HG02870 (cell line): ENCODE data around the gene DEF6.
"Not testable (repeated sequence)": the region's sequence is repeated elsewhere in the genome, so short reads cannot be mapped to it uniquely, and the experiment has no call there.

Experiments
- ATAC-seq: cut with Tn5 transposase; IDR thresholded peaks from one replicate; pipeline ENCODE4 v1.9.1; 2021; ENCODE audit warnings: mild to moderate bottlenecking, moderate library complexity; ENCODE audit not compliant: unreplicated experiment

DEF6 gene

DNA sequence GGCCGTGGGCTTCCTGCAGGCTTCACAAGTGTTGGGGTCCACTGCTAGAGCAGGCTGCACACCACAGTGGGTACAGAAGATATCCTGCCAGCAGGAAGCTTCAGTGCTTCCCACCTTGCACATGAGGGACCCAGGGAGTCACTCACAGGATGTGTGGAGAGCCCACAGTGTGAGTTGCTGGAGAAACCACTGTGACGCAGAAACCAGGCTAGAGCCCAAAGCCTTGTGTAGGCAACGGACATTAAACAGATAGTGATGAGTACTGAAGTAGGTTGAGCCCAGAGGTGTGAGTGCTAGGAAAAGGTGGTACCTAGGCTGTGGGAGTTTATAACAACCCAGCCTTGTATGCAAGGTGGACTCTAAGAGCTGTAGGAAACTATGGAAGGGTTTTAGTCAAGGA is 18.9 kb upstream of the DEF6 start:
- no peak for ATAC-seq

GRCh38 chr6:35280903-35281302 is 16.7 kb upstream of the DEF6 start:
- no peak for ATAC-seq

- ATAC-seq = no peak
Observed at GRCh38 chr6:35282472-35282871, 15.1 kb upstream of the DEF6 start.

GRCh38 chr6:35283361-35283760 is 14.3 kb upstream of the DEF6 start:
- no peak for ATAC-seq

GRCh38 chr6:35287671-35288396 is 9.8 kb upstream of the DEF6 start:
- ATAC-seq = no peak

- no peak for ATAC-seq
Observed at GRCh38 chr6:35288834-35289233, 8.8 kb upstream of the DEF6 start.

DNA sequence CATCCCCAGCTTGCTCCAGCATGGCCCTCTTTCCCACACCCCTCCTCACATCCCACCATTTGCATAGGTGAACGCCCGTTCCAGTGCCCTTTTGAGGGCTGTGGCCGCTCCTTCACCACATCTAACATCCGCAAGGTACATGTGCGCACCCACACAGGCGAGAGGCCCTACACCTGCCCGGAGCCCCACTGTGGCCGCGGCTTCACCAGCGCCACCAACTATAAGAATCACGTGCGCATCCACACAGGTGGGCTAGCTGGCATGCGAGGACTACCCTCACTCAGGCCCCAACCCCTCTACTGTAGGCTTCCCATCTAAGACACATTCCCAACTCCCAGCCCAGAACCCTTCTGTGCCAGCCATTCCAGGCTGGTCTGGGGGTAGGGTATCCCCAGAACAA is 6.1 kb upstream of the DEF6 start:
- ATAC-seq = no peak

- no peak for ATAC-seq
Observed at GRCh38 chr6:35292494-35292893, 5.1 kb upstream of the DEF6 start.

DNA sequence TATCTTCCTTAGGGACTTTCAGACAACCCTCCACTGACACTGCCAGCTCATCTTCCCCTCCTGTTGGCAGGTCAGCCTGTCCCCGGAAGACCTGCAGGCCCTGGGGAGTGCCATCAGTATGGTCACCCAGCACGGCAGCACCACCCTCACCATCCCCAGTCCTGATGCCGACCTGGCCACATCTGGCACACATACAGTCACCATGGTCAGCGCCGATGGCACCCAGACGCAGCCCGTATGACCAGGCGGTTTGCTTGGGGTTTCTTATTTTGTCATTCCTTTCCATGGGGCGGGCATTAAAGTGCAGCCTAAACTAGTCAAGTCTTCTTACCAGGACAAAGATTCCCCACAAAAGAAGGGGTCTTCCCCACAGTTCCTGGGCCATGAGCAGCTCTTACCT is 3.9 kb upstream of the DEF6 start:
- no peak for ATAC-seq

DNA sequence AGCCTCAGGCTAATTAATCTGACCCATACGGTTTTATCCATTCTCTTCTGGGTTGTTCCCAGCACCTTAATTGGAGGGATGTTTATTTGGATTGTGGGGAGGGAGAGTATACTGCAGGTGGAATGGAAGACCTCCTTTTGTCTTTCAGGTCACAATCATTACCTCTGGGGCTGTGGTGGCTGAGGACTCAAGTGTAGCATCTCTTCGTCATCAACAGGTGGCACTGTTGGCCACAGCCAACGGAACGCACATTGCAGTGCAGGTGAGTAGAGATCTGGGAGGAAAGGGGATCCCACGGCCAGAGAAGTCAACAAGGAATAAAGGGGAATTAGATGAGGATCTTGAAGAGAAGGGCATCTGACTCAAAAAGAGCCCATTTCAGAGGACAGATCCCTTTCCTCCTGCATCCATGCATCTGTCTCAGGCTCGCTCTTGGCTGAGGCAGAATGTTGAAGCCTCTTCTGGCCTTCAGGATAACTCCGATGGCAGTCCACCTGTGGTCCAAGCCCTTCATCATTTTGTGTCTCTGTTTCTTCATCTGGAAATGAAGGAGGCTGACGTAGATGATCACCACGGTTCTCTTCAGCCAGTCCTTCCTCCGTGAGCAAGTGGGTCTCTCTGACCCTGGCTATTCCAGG is 3.2 kb upstream of the DEF6 start:
- no peak for ATAC-seq

- ATAC-seq = no peak
Observed at GRCh38 chr6:35295036-35295435, 2.6 kb upstream of the DEF6 start.

DNA sequence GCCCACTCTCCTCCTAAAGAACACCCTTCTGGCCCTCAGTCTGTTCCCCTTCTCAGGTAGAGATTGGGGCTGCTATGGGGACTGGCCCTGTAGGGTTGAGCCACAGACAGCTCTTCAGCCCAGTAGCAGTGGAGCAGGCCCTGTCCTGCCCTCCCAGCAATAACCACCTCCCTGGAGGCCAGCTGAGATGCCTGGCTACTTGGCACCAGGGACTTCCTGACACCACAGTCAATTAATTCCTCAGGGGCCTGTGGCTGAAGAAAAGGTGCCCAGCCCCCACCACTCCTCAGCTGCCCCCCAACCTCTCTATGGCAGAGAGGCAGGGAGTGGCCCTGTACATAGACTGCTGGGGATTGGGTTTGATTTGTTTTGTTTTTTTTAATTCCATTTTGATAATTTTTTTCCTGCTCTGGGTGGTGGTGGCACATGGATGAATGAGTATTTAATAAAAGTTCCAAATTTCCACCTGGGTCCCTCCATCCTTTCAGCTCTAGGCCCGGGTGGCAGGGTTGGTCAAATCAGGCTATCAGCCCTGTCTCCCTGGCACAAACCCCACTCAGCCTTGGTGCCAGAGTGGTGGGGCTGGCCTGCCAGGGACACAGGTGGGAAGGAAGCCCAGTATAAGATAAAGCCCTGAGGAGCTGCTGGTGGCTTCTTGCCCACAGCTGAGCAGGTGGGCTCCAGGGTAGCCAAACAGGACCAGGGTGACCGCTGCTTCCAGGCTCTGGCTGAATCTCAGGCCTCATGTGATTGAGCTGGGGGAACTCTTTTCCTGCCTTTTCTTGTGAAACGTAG is 1.9 kb upstream of the DEF6 start:
- ATAC-seq = no peak

- ATAC-seq = no peak
Observed at GRCh38 chr6:35296931-35297600, 552 bp upstream of the DEF6 start.

DNA sequence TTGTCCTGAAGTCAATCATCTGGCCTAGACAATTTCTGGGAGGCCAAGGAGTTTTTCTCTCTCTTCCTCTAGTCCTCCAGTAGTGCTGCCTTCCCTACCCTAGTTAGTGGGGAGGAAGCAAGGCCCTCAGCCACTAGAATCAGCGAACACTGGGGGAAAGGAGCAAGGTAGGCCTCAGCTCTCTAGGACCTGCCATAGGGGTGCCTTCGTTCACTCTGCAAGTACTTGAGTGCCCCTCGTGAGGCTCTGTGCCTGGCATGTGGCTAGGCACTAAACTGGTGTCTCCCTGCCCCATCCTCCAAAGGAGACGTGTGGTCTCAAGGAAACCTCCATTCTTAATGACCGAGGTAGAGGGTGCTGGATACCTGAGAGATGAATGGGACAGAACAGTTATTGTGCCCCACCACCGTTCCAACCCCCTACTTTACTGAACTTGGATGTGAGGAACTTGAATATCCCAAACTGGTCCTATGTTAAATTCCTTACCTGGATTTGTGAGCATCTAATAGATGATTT is 1.1 kb downstream of the DEF6 start:
- ATAC-seq = no peak

DNA sequence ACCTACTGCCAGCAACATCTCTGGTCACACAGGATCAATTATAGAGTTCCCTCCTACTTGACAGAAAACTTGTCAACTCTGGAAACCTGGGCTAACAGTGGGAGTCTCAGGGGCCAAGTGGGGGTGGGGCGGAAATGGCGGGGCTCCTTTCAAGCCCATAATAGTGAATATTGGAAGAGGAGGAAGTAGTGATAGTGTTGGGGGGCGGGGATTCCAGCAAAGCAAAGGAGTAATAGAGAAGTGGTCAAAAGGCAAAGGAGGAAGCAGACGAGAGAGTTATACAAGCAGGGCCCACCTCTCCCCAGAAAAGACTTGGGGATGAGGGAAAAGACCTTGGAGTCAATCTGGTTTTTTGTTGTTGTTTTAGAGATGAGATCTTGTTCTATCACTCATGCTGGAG is 2.1 kb downstream of the DEF6 start:
- no peak for ATAC-seq

- no peak for ATAC-seq
Observed at GRCh38 chr6:35300848-35301247, 3.2 kb downstream of the DEF6 start.

GRCh38 chr6:35302604-35303241 is 5.1 kb downstream of the DEF6 start:
- ATAC-seq = peak; percentile 75

GRCh38 chr6:35304299-35304698 is 6.7 kb downstream of the DEF6 start:
- no peak for ATAC-seq

DNA sequence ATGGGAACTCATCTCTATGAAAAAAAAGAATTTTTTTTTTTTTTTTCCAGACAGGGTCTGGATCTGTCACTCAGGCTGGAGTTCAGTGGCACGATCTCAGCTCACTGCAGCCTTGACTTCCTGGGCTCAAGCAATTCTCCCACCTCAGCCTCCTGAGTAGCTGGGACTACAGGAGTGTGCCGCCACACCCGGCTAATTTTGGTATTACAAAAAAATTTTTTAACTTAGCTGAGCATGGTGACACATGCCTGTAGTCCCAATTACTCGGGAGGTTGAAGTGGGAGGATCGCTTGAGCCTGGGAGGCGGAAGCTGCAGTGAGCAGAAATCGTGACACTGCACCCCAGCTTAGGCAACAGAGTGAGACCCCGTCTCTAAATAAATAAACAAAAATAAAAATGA is 7.5 kb downstream of the DEF6 start:
- no peak for ATAC-seq

DNA sequence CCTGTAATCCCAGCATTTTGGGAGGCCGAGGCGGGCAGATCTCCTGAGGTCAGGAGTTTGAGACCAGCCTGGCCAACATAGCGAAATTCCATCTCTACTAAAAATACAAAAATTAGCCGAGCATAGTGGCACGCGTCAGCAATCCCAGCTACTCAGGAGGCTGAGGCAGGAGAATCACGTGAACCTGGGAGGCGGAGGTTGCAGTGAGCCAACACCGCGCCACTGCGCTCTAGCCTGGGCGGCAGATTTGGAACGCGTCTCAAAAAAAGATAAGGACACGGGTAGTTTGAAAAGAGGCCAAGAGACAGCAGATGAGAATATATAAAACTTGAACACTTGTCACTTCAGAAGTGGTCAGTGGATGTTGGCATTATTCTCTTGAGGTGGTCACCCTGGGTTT is 9.5 kb downstream of the DEF6 start:
- not testable (repeated sequence) for ATAC-seq

- ATAC-seq = not testable (repeated sequence)
Observed at GRCh38 chr6:35308543-35308942, 10.9 kb downstream of the DEF6 start.
